ENCODE data around the gene NOVA2. TPM values are rescaled to one million over a fixed set of nuclear protein-coding genes. Genes with fewer than 3 reads are reported as not detected.

Gene NOVA2
- polyA plus RNA-seq, 3 donors = not detected

Small RNA genes lying within 50 kb of the gene (small RNA-seq; reads per million reads assigned to genes)
- 1.4 reads per million for gene MIR769 (ENCODE audit: insufficient read length, low read depth)

Other genes starting within 250 kb of the NOVA2 start
- gene FBXO46, start 243.0 kb downstream of the NOVA2 start, polyA plus RNA-seq = 1 to 10 TPM; 3.8 to 6.8 (median 5.5) TPM
- gene MEIOSIN, start 240.4 kb downstream of the NOVA2 start, polyA plus RNA-seq = not detected
- under 1 TPM in 1 of 3 donors, not detected in 2; 0.04 TPM for gene SIX5, start 204.6 kb downstream of the NOVA2 start, polyA plus RNA-seq
- 1 to 10 TPM in 1 of 3 donors, under 1 TPM in 1, not detected in 1; 0.17 to 3.8 TPM for gene DMPK, start 191.4 kb downstream of the NOVA2 start, polyA plus RNA-seq
- 1 to 10 TPM; 1.5 to 3.4 (median 2.4) TPM for gene DMWD, start 181.0 kb downstream of the NOVA2 start, polyA plus RNA-seq
- gene RSPH6A, start 158.6 kb downstream of the NOVA2 start, polyA plus RNA-seq = not detected
- gene SYMPK, start 110.7 kb downstream of the NOVA2 start, polyA plus RNA-seq = 10 to 100 TPM in 2 of 3 donors, 1 to 10 TPM in 1; 5.6 to 96.1 (median 15.7) TPM
- gene FOXA3, start 109.5 kb downstream of the NOVA2 start, polyA plus RNA-seq = not detected
- gene IRF2BP1, start 87.7 kb downstream of the NOVA2 start, polyA plus RNA-seq = 1 to 10 TPM; 2.0 to 3.9 (median 2.1) TPM
- 1 to 10 TPM in 1 of 3 donors, under 1 TPM in 2; 0.08 to 5.9 (median 0.39) TPM for gene MYPOP, start 71.3 kb downstream of the NOVA2 start, polyA plus RNA-seq
- gene NANOS2, start 59.1 kb downstream of the NOVA2 start, polyA plus RNA-seq = not detected
- gene CCDC61, start 21.6 kb upstream of the NOVA2 start, polyA plus RNA-seq = 1 to 10 TPM; 4.3 to 8.8 (median 6.1) TPM
- gene PGLYRP1, start 49.2 kb upstream of the NOVA2 start, polyA plus RNA-seq = under 1 TPM; 0.36 to 0.39 (median 0.37) TPM
- not detected for gene IGFL4, start 67.1 kb upstream of the NOVA2 start, polyA plus RNA-seq
- gene IGFL3, start 150.8 kb upstream of the NOVA2 start, polyA plus RNA-seq = not detected
- gene IGFL2, start 174.4 kb upstream of the NOVA2 start, polyA plus RNA-seq = not detected

Measured in CD14-positive monocyte (primary cell).